ENCODE measurements around the gene CELF4.
A peak's percentile ranks its signal among the peaks of the same experiment; 100 is the strongest.

CELF4 gene

DNA sequence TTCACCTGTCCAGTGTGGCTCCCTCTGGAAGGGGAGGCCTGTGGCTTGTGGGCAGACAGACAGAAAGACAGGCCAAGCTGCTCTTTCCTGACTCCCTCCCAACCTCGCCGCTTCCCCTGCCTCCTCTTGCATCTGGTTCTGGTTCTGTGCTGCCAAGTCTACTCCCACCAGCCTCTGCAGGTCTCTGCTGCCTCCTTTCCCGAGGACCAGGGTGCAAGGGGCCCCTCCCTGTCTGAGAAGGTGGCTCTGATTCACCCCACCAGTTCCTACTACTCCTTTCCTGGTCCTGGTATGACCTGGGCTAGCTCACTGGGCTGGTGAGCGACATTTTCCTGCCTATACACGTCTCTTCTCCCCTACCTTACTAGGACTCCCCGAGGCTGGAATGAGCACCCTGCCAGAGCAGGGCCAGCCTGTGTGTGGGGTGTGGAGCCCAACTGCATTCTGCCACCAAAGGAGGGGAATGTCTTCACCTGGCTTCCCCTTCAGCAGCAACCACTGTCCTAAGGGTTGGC is 238.5 kb downstream of the CELF4 start:
- H3K4me3 ChIP-seq (ENCODE audit: low read depth, low read length): no peak overlapping the region
- no peaks in the 10 kb centered on the region for H3K27me3 ChIP-seq
- TF ChIP-seq CTCF (IDR thresholded peaks at IDR 0.05; ENCODE audit: low read depth, low read length): no peak
- H3K9me3 ChIP-seq: no peaks in the 10 kb centered on the region
- H3K4me1 ChIP-seq: peaks cover 3% of the 10 kb centered on the region
- no peak for DNase-seq
- H3K36me3 ChIP-seq: no peaks in the 10 kb centered on the region

DNA sequence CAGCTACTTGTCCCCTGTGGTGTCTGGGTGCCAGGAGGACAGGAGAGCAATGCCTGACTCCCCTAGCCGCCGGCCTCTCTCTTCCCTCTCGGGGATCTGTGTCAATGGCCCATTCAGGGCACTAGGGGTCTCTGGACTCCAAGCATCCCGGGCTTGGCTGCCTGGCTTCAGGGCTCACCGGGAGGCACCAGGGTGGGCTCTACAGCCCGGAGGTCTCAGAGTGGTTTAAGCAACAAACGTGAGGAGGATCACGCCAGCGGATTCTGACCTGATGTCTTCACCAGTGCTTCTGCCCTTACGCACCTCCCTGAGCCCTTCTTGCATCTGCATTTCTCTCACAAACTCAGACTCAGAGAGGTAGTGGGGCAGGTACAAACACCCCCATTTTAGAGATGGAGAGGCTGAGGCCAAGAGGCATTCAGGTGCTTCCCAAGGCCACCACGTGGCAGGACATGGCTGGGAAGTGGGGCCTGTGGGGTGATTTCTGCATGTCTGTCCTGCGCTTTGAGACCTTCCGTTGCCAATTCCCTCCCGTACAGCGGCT is 243.0 kb downstream of the CELF4 start:
- Histone ChIP-seq H3K36me3 (no peaks in the 10 kb centered on the region), H3K4me3 (ENCODE audit: low read depth, low read length) (no peak overlapping the region), H3K27me3 (no peaks in the 10 kb centered on the region), H3K4me1 (no peaks in the 10 kb centered on the region), H3K9me3 (no peaks in the 10 kb centered on the region)
- DNase-seq: peak; percentile 55
- TF ChIP-seq CTCF (IDR thresholded peaks at IDR 0.05; ENCODE audit: low read depth, low read length): peak; percentile 70

- Histone ChIP-seq H3K4me3 (ENCODE audit: low read depth, low read length) (no peak overlapping the region), H3K36me3 (no peaks in the 10 kb centered on the region), H3K4me1 (no peaks in the 10 kb centered on the region), H3K27me3 (no peaks in the 10 kb centered on the region), H3K9me3 (no peaks in the 10 kb centered on the region)
- DNase-seq: no peak
- no peak for TF ChIP-seq CTCF (IDR thresholded peaks at IDR 0.05; ENCODE audit: low read depth, low read length)
Observed at GRCh38 chr18:37321582-37322491, 243.8 kb downstream of the CELF4 start.

GRCh38 chr18:37320317-37320716 is 245.3 kb downstream of the CELF4 start:
- no peaks in the 10 kb centered on the region for H3K36me3 ChIP-seq
- no peak overlapping the region for H3K4me3 ChIP-seq (ENCODE audit: low read depth, low read length)
- TF ChIP-seq CTCF (IDR thresholded peaks at IDR 0.05; ENCODE audit: low read depth, low read length): no peak
- H3K4me1 ChIP-seq: no peaks in the 10 kb centered on the region
- no peaks in the 10 kb centered on the region for H3K27me3 ChIP-seq
- DNase-seq: no peak
- H3K9me3 ChIP-seq: no peaks in the 10 kb centered on the region

DNA sequence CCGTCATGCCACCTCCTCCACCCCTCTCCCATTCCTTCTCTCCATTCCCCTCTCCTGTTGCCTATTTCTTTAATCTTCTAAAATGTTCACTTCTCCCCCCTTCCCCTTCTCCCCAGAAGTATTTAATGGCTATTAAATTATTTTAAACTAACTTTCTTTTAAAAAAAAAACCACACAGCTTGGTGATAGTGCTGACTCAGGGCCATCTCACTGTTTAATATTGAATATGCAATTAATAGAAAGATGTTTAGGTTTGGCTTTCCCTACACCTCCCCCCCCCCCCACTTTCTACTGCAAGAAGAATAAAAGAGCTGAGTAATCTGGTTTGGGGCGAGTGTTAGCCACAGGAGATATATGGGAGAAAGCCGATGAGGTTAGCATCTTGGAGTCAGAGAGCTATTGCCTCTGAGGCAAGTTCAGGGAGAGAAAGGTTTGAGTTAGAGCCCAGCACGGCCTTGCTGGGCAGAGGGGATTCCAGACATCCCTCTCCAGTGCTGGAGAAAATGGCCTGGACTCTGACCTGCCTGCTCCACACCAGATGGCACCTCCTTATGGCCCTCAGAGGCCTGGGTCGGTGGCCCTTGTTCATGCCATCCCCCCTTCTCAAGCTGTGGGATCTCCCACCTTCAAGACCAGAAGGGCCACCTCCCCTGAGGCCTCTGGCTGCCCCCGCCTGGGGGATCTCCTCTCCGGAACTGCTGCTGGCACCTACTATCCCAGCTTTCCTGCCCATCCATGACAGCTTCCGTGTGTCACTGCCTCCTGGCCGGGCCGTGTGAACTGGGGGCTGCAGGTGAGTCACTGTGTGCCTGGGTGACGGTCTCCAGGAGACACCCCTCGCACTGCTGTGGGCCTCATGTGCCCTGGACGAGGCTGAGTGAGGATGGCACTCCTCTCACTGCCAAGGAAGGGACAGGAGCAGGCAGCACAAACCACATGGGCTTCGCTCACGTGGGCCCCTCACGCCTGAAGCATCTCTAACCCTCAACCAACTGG is 246.9 kb downstream of the CELF4 start:
- no peak for TF ChIP-seq CTCF (IDR thresholded peaks at IDR 0.05; ENCODE audit: low read depth, low read length)
- no peak overlapping the region for H3K4me3 ChIP-seq (ENCODE audit: low read depth, low read length)

More for the DNA sequence above, 246.9 kb downstream of the CELF4 start:
- no peaks in the 10 kb centered on the region for H3K4me1 ChIP-seq
- DNase-seq: no peak
- no peaks in the 10 kb centered on the region for H3K9me3 ChIP-seq
- no peaks in the 10 kb centered on the region for H3K27me3 ChIP-seq
- H3K36me3 ChIP-seq: no peaks in the 10 kb centered on the region
